HL-60 (cell line): ENCODE measurements around the gene SOCS2.

Source experiments
- DNase-seq, 2 experiments: peaks; one replicate each; pipeline ENCODE4 v3.0.0-alpha.2; 2010 to 2020; ENCODE audit warnings: low read depth in 1 of 2, low spot score in 1 of 2
- H3K27ac ChIP-seq: fragments of 250-450 bp; sonication (Bioruptor Pico); replicated peaks from 2 replicates; pipeline ENCODE4 v1.5.1; 2020; ENCODE audit warnings: mild to moderate bottlenecking, moderate library complexity
- H3K27me3 ChIP-seq: fragments of 250-450 bp; sonication (Bioruptor Pico); 2 replicates; pipeline ENCODE4 v1.5.1; 2021; ENCODE audit warnings: mild to moderate bottlenecking, moderate library complexity; ENCODE audit not compliant: insufficient read depth, poor library complexity, severe bottlenecking
- H3K4me3 ChIP-seq: replicated peaks from 2 replicates; pipeline ENCODE4 v1.5.1; 2011; ENCODE audit warnings: mild to moderate bottlenecking, control low read depth, low read length; ENCODE audit not compliant: insufficient read depth
- CTCF ChIP-seq: IDR thresholded peaks from one replicate; pipeline ENCODE4 v1.5.1; 2011; ENCODE audit warnings: low read length, control low read depth, inconsistent platforms; ENCODE audit not compliant: insufficient read depth
- GABPA ChIP-seq: IDR thresholded peaks from 2 replicates; pipeline ENCODE4 v1.6.1; 2012; ENCODE audit warnings: low read depth
- POLR2AphosphoS5 ChIP-seq: IDR thresholded peaks from 2 replicates; pipeline ENCODE4 v1.6.1; 2012; ENCODE audit warnings: low read depth
- REST ChIP-seq: IDR thresholded peaks from 2 replicates; pipeline ENCODE4 v1.6.1; 2012; ENCODE audit warnings: low read depth; ENCODE audit not compliant: insufficient replicate concordance
- SPI1 ChIP-seq: IDR thresholded peaks from 2 replicates; pipeline ENCODE4 v1.6.1; 2012; ENCODE audit warnings: low read depth, mild to moderate bottlenecking, borderline replicate concordance

The SOCS2 gene

GRCh38 chr12:93533310-93533709 is 39.2 kb upstream of the SOCS2 start:
- H3K4me3 ChIP-seq = no peak overlapping the region
- TF ChIP-seq SPI1 = no peak
- no peak overlapping the region for H3K27ac ChIP-seq
- H3K27me3 ChIP-seq = peaks cover 3% of the 10 kb centered on the region
- DNase-seq = no peak

GRCh38 chr12:93536111-93536765 is 36.2 kb upstream of the SOCS2 start:
- no peak for TF ChIP-seq GABPA
- no peak for TF ChIP-seq SPI1
- no peak for TF ChIP-seq POLR2AphosphoS5
- TF ChIP-seq REST = no peak
- no peak for TF ChIP-seq CTCF
- no peak overlapping the region for H3K27ac ChIP-seq
- no peak overlapping the region for H3K4me3 ChIP-seq
- no peak for DNase-seq
- peaks cover 3% of the 10 kb centered on the region for H3K27me3 ChIP-seq

- DNase-seq = no peak
- no peak overlapping the region for H3K27ac ChIP-seq
- H3K27me3 ChIP-seq = peaks cover 3% of the 10 kb centered on the region
- H3K4me3 ChIP-seq = no peak overlapping the region
- no peak for TF ChIP-seq CTCF
- no peak for TF ChIP-seq POLR2AphosphoS5
- TF ChIP-seq SPI1 = no peak
- no peak for TF ChIP-seq GABPA
- no peak for TF ChIP-seq REST
Measured at GRCh38 chr12:93536766-93537488, 35.5 kb upstream of the SOCS2 start.

- H3K4me3 ChIP-seq = no peak overlapping the region
- no peak overlapping the region for H3K27ac ChIP-seq
- TF ChIP-seq POLR2AphosphoS5 (no peak), CTCF (no peak), SPI1 (no peak), GABPA (no peak), REST (no peak)
- H3K27me3 ChIP-seq = peaks cover 3% of the 10 kb centered on the region
- no peak for DNase-seq
Measured at GRCh38 chr12:93537769-93538168, 34.7 kb upstream of the SOCS2 start.
